ENCODE results near the gene PSMA8. TPM values are rescaled to one million over a fixed set of nuclear protein-coding genes. Genes with fewer than 3 reads are reported as not detected.

The PSMA8 gene
- total and polyA plus RNA-seq, 4 donors, result 0.14 TPM; not detected in 3

DNA sequence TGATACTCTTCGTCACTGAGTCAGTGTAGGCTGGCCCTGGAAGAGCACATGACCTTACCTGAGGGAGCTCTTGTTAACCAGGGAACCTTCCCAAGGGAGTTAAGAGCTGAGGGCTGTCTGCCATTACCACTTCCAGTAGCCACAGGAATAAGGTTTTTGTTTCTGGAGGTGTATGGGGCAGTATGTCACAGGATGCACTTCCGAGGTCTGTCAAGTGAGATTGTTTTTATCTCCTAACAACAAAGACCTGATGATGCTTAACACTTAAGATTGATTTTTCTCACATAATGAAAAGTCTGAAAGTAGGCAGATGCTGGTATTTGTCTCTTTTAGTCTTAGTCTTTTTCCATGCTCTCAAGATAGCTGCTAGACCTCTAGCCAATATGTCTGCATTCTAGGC lies 41.8 kb downstream of the PSMA8 start (continued):
- TF ChIP-seq, protein P1, sequence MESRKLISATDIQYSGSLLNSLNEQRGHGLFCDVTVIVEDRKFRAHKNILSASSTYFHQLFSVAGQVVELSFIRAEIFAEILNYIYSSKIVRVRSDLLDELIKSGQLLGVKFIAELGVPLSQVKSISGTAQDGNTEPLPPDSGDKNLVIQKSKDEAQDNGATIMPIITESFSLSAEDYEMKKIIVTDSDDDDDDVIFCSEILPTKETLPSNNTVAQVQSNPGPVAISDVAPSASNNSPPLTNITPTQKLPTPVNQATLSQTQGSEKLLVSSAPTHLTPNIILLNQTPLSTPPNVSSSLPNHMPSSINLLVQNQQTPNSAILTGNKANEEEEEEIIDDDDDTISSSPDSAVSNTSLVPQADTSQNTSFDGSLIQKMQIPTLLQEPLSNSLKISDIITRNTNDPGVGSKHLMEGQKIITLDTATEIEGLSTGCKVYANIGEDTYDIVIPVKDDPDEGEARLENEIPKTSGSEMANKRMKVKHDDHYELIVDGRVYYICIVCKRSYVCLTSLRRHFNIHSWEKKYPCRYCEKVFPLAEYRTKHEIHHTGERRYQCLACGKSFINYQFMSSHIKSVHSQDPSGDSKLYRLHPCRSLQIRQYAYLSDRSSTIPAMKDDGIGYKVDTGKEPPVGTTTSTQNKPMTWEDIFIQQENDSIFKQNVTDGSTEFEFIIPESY (IDR thresholded peaks at IDR 0.05), result no peak
- TF ChIP-seq HNF4G (IDR thresholded peaks at IDR 0.05), result no peak
- no peak for TF ChIP-seq RXRA (IDR thresholded peaks at IDR 0.05)
- TF ChIP-seq SP1 (IDR thresholded peaks at IDR 0.05), result no peak
- no peak for TF ChIP-seq FOXA2 (IDR thresholded peaks at IDR 0.05)
- no peak for TF ChIP-seq GABPA (IDR thresholded peaks at IDR 0.05 in 1 of 2, conservative IDR thresholded peaks at IDR 0.05 in 1 of 2)
- no peak for TF ChIP-seq HNF4A (conservative IDR thresholded peaks at IDR 0.05)
- no peak for TF ChIP-seq NR2F2 (IDR thresholded peaks at IDR 0.05)
- TF ChIP-seq, protein P2, sequence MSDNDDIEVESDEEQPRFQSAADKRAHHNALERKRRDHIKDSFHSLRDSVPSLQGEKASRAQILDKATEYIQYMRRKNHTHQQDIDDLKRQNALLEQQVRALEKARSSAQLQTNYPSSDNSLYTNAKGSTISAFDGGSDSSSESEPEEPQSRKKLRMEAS (IDR thresholded peaks at IDR 0.05), result no peak

DNA sequence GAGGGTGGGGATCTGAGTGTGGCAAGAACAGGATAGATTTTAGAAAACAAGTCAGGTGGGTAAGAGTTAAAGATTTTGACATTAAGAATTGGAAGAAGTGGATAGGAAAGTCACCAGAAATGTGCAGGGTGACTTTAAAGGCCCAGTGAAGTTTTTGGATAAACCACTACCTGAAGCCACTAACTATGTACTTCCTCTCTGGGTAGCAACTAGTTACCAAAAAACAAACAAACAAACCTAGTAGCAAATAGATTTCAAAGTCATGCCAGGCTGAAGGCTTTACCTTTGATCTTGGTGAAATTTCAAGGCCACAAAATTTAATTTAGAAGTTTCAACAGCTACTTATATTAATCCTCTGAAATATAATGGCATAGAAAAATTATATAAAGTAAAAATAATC lies 42.5 kb downstream of the PSMA8 start:
- H3K9me3 ChIP-seq (ENCODE audit: control insufficient read depth in 4 of 4, low read length in 3 of 4), result no peaks in the 10 kb centered on the region
- H3K4me1 ChIP-seq (ENCODE audit: control insufficient read depth in 4 of 4, insufficient read depth in 4 of 4, low read length in 3 of 4), result no peaks in the 10 kb centered on the region
- DNase-seq (ENCODE audit: low spot score), result no peak
- H3K4me3 ChIP-seq (ENCODE audit: low read depth in 1 of 3, low read length in 3 of 3), result no peak overlapping the region
- H3K9ac ChIP-seq (ENCODE audit: low read depth in 1 of 2, low read length in 2 of 2), result no peak overlapping the region
- no peak overlapping the region for H3K27ac ChIP-seq (ENCODE audit: low read depth in 1 of 2, low read length in 2 of 2)
- TF ChIP-seq, protein P1 (IDR thresholded peaks at IDR 0.05), result no peak
- TF ChIP-seq YY1 (IDR thresholded peaks at IDR 0.05) (no peak), HNF4A (conservative IDR thresholded peaks at IDR 0.05) (no peak), GABPA (IDR thresholded peaks at IDR 0.05 in 1 of 2, conservative IDR thresholded peaks at IDR 0.05 in 1 of 2) (no peak)
- TF ChIP-seq, protein P2 (IDR thresholded peaks at IDR 0.05), result no peak
- TF ChIP-seq, protein P3, sequence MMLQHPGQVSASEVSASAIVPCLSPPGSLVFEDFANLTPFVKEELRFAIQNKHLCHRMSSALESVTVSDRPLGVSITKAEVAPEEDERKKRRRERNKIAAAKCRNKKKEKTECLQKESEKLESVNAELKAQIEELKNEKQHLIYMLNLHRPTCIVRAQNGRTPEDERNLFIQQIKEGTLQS (IDR thresholded peaks at IDR 0.05), result no peak
- TF ChIP-seq, protein P4, sequence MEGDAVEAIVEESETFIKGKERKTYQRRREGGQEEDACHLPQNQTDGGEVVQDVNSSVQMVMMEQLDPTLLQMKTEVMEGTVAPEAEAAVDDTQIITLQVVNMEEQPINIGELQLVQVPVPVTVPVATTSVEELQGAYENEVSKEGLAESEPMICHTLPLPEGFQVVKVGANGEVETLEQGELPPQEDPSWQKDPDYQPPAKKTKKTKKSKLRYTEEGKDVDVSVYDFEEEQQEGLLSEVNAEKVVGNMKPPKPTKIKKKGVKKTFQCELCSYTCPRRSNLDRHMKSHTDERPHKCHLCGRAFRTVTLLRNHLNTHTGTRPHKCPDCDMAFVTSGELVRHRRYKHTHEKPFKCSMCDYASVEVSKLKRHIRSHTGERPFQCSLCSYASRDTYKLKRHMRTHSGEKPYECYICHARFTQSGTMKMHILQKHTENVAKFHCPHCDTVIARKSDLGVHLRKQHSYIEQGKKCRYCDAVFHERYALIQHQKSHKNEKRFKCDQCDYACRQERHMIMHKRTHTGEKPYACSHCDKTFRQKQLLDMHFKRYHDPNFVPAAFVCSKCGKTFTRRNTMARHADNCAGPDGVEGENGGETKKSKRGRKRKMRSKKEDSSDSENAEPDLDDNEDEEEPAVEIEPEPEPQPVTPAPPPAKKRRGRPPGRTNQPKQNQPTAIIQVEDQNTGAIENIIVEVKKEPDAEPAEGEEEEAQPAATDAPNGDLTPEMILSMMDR (IDR thresholded peaks at IDR 0.05; ENCODE audit: low read depth, low read length, missing input control), result no peak
- peaks cover 0 to 5% (median 0%) of the 10 kb centered on the region in 4 donors for H3K27me3 ChIP-seq (ENCODE audit: control insufficient read depth in 4 of 4, insufficient read depth in 4 of 4, low read length in 3 of 4)
- H3K36me3 ChIP-seq (ENCODE audit: control insufficient read depth in 4 of 4, insufficient read depth in 3 of 4, low read depth in 1 of 4, low read length in 3 of 4), result no peaks in the 10 kb centered on the region

DNA sequence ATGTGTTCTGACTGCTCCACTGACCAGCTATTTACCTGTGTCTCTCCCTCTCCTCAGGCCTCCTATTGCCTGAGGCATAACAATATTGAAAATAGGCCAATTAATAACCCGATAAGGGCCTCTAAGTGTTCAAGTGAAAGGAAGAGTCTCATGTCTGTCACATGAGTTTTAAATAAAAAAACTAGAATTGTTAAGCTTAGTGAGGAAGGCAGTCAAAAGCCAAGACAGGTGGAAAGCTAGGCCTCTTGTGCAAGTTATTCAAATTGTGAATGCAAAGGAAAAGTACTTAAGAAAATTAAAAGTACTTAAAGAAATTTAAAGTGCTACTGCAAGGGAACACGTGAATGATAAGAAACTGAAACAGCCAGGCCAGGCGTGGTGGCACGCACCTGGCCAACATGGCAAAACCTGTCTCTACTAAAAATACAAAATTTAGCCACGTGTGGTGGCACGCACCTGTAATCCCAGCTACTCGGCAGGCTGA lies 47.7 kb downstream of the PSMA8 start:
- WGBS, result 86% methylated on average over 7 of the region's 7 CpGs
- peaks cover 0 to 6% (median 0%) of the 10 kb centered on the region in 4 donors for H3K9me3 ChIP-seq (ENCODE audit: control insufficient read depth in 4 of 4, low read length in 3 of 4)
- H3K36me3 ChIP-seq (ENCODE audit: control insufficient read depth in 4 of 4, insufficient read depth in 3 of 4, low read depth in 1 of 4, low read length in 3 of 4), result no peaks in the 10 kb centered on the region
- H3K27ac ChIP-seq (ENCODE audit: low read depth in 1 of 2, low read length in 2 of 2), result no peak overlapping the region
- no peak for DNase-seq (ENCODE audit: low spot score)
- H3K27me3 ChIP-seq (ENCODE audit: control insufficient read depth in 4 of 4, insufficient read depth in 4 of 4, low read length in 3 of 4), result no peaks in the 10 kb centered on the region
- H3K4me3 ChIP-seq (ENCODE audit: low read depth in 1 of 3, low read length in 3 of 3), result no peak overlapping the region
- no peaks in the 10 kb centered on the region for H3K4me1 ChIP-seq (ENCODE audit: control insufficient read depth in 4 of 4, insufficient read depth in 4 of 4, low read length in 3 of 4)
- H3K9ac ChIP-seq (ENCODE audit: low read depth in 1 of 2, low read length in 2 of 2), result no peak overlapping the region
- TF ChIP-seq GABPA (IDR thresholded peaks at IDR 0.05 in 1 of 2, conservative IDR thresholded peaks at IDR 0.05 in 1 of 2) (no peak), HNF4A (conservative IDR thresholded peaks at IDR 0.05) (no peak), RXRA (IDR thresholded peaks at IDR 0.05) (no peak), YY1 (IDR thresholded peaks at IDR 0.05) (no peak), FOXA1 (IDR thresholded peaks at IDR 0.05) (no peak), HNF4G (IDR thresholded peaks at IDR 0.05) (no peak), JUND (IDR thresholded peaks at IDR 0.05) (no peak), NR2F2 (IDR thresholded peaks at IDR 0.05) (no peak), RAD21 (IDR thresholded peaks at IDR 0.05) (no peak)
- TF ChIP-seq, protein P5, sequence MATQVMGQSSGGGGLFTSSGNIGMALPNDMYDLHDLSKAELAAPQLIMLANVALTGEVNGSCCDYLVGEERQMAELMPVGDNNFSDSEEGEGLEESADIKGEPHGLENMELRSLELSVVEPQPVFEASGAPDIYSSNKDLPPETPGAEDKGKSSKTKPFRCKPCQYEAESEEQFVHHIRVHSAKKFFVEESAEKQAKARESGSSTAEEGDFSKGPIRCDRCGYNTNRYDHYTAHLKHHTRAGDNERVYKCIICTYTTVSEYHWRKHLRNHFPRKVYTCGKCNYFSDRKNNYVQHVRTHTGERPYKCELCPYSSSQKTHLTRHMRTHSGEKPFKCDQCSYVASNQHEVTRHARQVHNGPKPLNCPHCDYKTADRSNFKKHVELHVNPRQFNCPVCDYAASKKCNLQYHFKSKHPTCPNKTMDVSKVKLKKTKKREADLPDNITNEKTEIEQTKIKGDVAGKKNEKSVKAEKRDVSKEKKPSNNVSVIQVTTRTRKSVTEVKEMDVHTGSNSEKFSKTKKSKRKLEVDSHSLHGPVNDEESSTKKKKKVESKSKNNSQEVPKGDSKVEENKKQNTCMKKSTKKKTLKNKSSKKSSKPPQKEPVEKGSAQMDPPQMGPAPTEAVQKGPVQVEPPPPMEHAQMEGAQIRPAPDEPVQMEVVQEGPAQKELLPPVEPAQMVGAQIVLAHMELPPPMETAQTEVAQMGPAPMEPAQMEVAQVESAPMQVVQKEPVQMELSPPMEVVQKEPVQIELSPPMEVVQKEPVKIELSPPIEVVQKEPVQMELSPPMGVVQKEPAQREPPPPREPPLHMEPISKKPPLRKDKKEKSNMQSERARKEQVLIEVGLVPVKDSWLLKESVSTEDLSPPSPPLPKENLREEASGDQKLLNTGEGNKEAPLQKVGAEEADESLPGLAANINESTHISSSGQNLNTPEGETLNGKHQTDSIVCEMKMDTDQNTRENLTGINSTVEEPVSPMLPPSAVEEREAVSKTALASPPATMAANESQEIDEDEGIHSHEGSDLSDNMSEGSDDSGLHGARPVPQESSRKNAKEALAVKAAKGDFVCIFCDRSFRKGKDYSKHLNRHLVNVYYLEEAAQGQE (IDR thresholded peaks at IDR 0.05), result no peak
- TF ChIP-seq, protein P2 (IDR thresholded peaks at IDR 0.05), result no peak
- TF ChIP-seq, protein P1 (IDR thresholded peaks at IDR 0.05), result no peak

Measured in liver (tissue), 9 donors.